ENCODE measurements around the gene RFX2. TPM values are rescaled to one million over a fixed set of nuclear protein-coding genes. Genes with fewer than 3 reads are reported as not detected.

Gene RFX2
- total RNA-seq, 1 donor from 2014 or later = 27.9 TPM

DNA sequence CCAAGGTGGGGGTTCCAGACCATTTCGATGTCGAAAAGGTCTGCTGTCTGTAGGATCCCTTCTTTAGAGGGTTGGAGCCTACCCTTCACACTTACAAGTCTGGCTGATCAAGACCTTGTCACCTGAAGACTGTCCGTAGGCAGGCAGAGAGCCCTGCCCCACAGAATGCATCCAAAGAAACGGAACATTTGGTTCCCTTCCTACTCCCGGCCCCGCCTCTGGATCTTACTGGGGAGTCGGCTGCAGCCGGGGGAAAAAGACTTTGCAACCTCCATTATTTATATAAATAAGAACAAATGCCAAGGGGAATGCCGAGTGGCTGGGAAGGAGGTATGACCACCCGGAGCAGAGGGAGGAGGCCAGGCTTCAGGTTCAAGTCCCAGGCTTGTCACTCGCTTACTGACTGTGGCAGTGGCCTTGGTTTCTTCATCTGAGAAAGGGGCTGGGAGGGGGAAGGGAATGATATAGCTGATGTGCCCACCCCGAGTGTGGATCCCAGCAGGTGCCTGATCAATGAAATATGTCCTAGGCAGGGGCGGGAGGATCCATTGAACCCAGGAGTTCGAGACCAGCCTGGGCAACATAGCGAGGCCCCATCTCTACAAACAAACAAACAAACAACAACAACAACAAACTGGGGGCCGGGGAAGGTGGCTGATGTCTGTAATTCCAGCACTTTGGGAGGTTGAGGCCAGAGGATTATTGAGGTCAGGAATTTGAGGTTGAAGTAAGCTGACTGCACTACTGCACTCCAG, 48.7 kb downstream of the RFX2 start:
- DNase-seq (ENCODE audit: low spot score) = peak; percentile 60

DNA sequence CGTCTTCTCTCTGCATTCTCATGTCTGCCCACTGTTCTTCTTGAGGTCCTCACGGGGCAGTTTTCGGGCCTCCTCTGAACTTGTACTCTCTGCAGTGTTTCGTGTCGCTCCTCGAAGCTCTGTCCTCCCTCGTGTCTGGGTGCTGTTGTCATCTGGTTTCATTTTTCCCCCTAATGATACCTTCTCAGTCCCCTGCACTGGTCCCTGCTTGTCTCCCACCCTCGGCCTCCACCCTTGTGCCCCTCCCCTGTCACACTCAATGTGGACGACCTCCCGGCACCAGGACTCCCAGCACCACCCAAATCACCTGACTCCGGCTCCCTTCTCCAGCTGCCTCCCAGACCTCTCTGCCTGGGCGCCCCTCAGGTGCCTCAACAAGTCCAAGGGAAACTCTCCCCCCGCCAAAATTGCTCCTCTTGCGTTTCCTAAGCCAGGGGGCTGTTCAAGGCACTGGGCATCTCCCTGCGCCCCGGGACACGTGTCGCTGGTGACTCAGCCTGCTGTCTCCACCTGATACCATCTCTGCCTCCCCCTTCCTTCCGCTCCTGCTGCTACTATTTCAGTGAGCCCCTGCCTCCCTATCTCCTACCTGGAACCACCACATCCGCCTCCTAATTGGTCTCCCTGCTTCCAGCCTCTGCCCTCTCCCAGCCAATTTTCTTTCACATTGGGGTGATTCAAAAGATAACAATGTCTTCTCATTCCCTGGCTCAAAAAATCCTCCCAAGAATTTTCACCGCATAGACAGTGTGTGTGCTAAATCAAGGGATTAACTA, 49.5 kb downstream of the RFX2 start:
- DNase-seq (ENCODE audit: low spot score) = no peak

DNA sequence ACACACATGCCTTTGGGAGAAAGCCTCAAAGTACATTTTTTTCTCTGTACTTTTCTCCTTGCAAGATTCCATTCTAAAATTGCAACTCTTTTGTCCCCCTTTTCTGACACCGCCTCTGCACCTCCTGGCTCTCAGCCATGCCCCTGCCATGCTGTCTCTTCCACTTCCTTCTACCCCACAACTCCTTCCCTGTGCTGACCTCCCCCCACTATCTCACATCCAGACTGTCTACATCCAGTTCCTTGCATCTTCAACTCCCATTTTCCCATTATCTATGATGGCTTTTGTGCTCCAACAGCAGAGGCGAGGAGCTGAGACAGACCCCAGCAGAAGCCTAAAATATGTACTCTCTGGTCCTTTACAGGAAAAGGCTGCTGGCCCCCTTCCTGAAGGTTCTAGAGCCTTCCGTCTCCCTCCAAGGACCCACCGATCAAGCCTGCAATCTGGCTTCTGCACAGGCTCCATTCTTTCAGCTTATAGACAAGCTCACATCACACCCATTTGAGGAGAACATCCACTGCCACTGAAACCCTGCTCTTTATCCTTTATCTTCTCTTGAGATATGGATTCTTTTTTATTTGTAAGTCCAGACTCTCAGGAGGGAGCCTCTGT, 50.2 kb downstream of the RFX2 start:
- DNase-seq (ENCODE audit: low spot score) = no peak

DNA sequence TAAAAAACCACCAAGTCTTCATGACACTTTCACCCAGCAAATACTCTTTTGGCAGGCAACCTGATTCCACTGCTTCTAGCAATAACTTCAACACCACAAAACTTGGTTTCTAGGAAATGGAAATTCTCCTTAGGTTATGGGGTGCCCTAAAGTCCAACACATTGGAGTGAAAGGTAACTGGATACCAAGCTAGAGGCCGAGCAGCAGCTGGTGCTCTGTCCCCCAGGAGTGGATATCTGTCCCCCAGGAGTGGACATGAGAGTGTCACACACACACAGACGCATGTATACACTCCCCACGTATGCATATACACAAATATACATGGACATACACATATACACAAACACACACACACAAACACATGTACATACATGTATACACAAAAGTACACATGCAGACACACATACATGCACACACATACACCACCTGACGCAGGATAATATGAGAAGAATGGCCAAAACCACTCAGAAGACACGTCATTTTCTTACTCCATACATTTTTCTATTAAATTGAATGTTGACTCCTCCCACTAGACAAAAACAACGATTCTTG, 50.8 kb downstream of the RFX2 start:
- DNase-seq (ENCODE audit: low spot score) = no peak

DNA sequence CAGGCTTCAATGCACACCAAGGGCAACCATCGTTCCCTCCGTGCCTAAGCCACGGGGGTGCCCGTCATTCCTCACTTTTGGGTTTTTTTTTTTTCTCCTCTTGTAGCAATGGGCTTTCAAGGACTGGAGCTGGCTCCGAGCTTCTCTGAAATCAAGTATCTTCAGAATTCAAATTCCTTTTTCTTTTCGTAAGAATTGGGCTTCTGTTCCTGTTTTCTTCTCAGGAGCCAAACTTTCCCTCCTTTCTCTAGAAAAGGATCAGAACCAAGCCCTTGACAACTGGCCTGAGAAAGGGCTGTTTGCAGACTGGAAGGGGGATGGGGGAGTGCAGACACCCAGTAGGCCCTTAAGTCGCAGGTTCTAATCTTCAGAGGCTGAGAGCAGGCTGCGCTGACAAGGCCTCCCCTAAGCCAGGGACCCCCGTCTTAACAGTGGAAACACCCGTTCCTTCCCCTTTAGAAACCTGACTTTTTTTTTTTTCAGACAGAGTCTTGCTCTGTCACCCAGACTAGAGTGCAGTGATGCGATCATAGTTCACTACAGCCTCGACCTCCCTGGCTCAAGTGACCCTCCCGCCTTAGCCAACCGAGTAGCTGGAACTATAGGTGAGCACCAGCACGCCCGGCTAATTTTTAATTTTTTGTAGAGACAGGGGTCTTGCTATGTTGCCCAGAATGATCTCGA, 51.6 kb downstream of the RFX2 start:
- no peak for DNase-seq (ENCODE audit: low spot score)

DNA sequence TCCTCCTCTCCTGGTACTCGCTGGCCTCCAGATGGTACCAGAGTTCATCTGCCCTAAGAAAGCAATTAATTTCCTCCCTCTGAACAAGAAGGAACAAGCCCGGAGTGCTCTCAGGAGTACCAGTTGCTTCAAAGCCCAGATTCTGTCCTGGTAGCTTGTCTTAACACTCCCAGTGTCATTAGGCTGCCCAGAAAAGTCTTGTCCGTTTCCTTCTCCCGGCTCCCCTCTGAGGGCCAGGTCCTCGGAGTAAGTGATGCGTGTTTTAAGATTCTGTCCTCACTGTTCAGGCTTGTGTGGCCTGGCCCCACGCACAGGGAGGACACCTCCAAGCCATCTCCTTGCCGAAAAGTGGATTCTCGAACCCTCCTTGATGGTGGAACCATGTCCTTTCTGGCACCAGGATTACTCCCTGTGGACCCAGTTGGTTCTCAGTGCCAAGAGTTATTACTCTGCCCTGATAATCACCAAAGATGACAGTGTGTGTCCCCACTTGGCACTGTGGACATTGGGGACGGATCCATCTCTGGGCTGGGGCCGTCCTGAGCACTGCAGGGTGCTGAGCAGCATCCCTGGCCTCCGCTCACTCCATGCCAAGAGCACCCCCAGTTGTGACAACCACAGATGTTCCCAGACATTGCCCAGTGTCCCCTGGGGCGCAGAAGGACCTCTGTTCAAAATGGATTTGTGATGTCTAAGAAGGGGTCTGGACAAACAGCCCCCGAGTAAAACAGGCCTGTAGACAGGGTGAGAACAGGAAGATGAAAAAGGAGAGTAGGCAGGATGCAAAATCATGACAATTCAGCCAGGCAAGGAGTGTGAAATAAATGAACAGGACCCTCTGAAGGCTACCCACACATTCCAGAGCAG, 52.4 kb downstream of the RFX2 start:
- DNase-seq (ENCODE audit: low spot score) = no peak

DNA sequence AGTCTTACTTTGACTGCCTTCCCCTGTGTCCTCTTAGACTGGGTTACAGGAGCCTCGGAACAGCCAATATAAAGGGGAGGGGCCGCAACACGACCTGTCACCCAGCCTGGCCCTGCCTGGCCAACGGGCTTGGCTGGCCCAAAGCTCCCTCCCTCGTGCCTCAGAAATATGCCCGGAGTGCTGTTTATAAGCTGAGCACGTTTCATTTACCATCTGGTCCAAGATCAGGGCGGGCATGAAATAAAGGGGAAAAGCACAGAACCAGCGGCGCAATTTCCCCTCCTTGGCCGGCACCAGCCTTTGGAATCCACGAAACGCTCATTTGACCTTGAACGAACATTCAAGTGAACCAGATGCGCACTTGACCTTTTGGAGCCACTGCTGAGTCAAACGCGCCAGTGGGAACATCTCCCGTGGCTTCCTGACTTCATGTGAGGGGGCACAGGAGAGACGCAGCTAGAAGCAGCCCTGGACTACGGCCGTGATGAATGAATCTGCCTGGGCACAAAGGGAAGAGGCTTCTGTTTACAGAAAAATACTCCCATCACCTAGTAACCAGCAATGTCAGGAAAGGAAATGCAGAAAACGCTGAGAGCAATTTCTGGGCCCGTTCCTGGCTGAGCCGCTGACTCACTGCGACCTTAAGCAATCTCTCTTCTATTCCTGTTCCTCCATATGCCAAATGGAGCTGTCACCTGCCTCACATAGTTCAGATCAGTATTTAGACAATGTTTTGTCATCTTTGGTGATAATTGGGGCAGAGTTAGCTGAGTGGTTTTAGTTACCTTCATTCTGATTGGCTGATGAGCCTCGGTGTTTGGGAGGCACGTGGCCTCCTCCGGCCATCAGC, 53.3 kb downstream of the RFX2 start:
- DNase-seq (ENCODE audit: low spot score) = no peak

DNA sequence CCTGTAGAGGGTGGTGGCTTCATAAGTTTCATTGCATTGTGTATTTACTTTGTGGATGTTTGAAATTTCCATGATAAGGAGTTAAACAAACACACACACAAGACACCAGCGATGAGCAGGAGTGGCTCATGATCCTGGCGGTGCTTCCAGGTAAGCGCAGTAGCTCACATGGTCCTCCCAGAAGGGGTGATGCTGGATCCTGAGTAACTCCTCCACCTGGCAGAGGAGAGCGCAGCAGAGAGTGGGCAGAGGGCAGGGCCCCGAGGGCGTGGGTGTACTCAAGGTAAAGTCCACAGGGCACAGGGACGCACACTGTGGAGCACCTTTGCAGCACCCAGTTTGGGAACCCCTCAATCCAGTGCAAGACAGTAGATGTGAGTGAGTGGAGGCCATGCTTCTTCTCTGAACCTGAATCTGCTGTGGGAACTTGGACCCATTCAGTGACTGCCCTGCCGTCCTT, 54.0 kb downstream of the RFX2 start:
- DNase-seq (ENCODE audit: low spot score) = no peak

DNA sequence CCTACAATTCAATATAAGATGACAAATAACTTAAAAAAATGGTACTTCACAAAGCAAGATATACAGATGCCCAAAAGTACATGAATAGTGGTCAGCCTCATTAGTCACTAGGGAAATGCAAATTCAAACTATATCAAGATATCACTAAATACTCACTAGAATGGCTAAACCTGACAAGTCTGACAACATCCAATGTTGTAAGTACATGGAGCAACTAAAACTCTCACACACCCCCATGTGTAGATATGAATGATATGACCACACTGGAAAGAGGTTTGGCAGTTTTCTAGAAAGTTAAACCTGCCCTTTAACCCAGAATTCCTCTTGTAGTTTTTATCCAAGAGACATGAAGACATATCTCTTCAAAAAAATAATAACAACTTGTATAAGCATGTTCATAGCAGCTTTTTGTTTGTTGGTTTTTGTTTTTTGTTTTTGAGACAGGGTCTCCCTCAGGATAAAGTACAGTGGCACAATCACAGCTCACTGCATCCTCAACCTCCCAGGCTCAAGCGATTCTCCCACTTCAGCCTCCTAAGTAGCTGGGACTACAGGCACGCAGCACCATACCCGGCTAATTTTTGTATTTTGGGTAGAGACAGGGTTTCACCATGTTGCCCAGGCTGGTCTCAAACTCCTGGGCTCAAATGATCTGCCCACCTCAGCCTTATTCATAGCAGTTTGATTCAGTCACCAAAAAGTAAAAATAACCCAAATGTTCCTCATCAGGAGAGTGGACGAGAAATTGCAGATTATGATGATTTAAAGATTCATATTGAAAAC, 55.1 kb downstream of the RFX2 start:
- DNase-seq (ENCODE audit: low spot score) = no peak

DNA sequence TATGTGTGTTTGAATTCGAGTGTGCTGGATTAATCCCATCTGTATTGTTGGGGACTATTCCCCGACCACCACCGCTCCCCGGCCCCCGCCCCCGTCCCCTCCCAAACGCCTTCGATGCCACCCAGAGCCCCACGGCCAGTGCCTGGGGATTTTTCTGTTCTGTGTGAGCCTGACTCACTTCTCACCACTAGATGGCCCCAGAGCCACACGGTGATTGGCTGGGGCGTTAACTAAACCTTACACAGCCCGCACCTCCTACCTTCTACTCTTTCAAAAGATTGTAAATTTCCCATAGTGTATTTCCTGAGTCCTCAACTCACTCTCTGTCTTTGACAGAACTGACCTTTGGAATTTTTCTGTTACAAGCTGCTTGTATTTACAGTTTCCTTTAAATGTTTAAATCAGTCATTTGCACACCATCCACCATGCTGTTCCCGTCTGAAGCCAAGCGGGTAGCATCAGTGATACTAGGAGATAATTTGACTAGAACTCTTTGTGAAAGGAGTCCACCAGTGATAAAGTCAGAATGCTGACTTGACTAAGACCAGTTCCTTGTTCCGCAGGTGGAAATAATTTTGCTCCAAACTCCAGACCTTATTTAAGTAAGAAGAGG, 61.4 kb downstream of the RFX2 start:
- DNase-seq (ENCODE audit: low spot score) = no peak

DNA sequence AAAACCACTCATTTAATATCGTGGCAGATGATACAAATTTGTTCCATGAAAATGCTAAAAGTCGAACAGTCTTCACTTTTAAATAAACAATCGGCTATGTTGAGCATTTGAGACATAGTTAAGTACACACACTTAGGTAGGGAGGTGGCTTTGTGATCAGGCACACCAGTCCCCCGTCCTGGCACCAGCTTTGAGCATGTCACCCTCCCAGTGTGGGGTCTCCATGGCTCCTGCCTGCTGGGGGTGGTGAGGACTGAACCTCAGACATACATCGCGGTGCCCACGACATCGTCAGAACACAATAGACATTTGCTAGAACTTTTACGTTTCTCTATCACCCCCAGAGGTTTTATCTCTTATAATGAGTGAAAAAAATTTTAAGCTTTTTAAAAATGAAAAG, 62.0 kb downstream of the RFX2 start:
- DNase-seq (ENCODE audit: low spot score) = peak; percentile 57

DNA sequence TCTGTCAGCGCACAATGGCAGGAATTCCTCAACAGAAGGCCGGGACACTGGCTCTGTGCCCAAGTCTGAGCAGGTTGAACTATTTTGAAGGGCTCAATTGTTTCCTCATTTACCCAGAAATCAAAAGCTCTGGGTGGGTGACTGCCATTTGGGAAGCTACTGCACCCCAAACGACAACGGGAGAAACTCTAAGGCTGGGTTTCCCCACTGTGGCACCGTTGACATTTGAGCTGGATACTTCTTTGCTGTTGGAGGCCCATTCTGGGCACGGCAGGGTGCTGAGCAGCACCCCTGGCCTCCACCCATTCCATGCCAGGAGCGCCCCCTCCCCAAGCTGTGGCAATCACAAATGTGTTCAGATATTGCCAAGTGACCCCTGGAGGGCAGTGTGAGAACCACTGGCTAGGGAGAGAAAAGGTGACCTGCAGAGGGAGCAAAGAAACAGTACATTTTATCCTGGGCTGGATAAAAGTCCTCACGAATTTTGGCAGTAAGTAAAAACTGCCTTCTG, 62.5 kb downstream of the RFX2 start:
- DNase-seq (ENCODE audit: low spot score) = peak; percentile 47

DNA sequence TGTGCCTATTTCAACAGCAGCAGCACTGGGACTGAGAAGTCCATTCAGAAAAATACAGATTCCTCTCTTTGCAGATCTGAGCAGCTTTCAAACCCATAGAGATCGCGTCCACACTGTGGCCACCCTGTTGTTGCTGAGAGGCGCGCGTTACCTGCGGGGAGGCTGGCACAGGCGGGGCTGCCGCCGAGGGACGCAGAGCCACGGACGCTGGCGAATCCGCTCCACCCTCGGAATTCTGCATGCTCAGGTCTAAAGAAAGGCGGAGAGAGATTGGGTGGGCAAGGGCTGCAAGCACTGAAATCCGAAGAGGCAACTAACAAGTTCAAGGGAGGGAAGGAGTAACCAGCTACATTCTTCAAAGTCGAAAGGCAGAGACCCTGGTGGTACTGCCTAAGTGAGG, 63.0 kb downstream of the RFX2 start:
- DNase-seq (ENCODE audit: low spot score) = no peak

DNA sequence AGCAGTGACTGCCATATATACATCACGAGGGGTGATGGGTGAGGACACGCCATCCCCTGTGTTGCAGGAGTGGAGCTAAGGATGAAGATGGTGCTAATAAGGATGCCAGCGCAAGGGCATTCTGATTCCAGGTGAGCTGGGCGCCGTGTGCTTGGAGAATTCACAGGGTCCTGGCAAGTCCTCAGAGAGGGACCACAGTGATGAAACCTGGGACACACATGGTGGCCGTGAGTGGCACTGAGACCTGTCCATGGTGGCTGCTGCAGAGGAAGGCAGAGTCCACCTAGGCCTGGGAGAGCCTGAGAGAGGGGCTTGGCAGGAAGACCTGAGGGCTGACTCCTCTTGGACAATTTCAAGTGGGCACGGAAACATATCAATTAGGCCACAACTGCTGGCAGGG, 65.2 kb downstream of the RFX2 start:
- DNase-seq (ENCODE audit: low spot score) = no peak

DNA sequence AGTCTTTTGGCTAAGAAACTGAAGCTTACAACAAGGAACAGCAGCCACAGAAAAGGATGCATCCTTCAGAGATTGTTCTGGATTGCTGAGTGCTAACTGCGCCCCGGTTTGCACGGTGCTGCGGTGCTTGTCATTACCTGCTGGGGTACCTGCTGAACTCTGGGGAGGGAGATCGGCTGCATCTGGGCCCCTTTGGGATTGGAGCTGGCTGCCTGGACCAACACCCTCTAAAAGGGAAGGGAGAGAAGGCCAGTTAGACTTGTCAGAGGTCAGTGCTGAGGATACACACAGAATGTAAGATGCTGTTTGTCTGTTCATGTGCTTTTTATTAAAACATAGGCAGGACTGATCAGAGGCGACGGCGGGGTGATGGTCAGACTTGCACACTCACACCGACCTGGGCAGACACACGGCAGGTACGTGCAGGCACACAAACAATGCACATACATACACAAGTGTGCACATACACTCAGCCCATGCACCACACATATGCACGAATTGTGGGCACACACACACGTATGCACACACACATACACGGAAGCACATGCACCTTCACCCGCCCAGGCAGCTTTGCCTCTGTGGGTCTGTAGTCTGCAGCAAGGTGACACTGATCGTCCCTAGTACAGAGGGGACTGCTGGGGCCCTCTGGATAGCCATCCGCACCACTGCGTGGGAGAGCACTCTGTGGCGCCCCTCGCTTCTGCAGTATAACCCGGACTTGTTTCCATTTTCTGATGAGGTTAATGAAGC, 66.1 kb downstream of the RFX2 start:
- no peak for DNase-seq (ENCODE audit: low spot score)

DNA sequence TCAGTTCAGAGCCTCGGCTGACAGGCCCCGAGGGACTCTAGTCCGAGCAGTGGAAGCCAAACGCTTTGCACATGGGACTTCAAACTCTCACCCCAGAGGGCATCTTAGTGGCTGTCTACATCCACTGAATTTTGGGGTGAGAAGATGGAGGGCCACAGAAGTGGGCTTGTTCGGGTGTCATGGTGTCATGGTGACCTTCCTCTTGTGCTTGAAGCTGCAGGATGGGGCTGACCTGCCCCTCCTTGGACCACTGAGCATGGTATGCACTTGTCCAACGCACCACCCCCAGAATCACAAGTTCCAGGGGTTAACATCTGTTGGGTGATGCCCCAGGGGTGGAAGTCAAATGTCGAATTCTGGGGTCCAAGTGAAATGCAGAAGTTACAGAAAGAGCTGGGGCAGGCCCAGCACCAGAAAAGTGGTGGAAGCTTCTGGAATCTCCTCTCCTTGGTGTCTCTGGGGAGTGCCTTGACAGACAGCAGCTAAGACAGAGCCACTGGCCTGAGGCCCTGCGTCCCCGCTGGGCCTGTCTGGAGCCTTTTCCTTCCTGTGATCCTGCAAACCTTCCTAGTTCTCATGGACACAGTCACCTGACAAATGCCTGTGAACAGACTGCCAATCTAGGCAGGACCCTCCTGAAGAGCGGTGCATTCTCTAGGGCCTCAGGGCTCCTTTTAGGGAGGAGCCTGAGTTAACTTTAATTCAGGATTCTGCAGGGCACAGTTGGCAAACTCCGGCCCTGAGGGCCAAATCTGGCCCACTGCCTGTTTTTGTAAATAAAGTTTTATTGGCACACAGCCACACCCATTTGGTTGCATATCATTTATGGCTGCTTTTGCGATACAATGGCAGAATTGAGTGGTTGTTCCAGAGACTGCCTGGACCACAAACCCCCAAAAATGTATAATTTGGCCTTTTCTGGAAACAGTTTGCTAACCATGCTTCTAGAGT, 67.2 kb downstream of the RFX2 start:
- DNase-seq (ENCODE audit: low spot score) = peak; percentile 33

Data from mesenteric fat pad (tissue), 1 donor.